ENCODE data around the gene SNTB2.

- TF ChIP-seq CTCF (IDR thresholded peaks at IDR 0.05 in 4 of 5, conservative IDR thresholded peaks at IDR 0.05 in 1 of 5) (no peak), POLR2A (IDR thresholded peaks at IDR 0.05) (no peak)
Measured at GRCh38 chr16:69326172-69326873, 139.4 kb downstream of the SNTB2 start.
